Activated T-cell treated with anti-CD3 and anti-CD28 coated beads for 48 hours (primary cell): ENCODE results near the gene BBLN.

Source experiments
- DNase-seq: peaks from one replicate; pipeline ENCODE4 v3.0.0-alpha.2; 2020; ENCODE audit warnings: low read depth

Gene BBLN

DNA sequence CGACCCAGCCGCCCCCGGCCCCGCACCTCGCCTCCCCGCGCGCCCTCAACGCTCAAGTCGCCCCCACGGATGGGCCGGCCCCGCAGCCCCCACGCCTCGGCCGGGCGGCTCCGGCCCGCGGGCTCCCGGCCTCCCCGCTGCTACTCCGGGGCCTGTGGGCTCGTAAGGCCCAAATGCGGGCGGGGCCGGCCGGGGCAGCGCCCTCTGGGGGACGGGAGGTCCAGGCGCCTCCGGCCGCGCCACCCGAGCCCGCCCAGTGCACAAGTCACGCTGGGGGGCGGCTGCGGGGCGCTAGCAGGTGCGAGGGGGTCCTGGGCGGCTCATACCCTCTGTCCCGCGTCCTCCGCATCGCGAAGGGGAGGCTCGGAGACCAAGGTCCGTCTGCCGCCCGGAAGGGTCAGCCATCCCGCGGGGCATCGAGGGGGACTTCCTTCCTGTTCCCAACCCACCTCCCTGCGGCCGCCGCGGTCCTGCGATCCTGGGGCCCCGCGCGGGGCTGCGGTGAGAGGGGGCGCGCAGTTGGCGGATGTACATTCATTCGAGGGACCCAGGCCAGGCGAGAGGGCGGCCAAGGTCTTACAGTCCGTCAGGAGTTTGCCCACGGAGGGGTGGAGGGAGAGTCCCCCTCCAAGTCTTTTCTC, 31.5 kb downstream of the BBLN start, which contains the start of gene CIZ1:
Gene CIZ1 (minus strand): TSS at position 167 of the 641 bp plus-strand sequence. CDS start 715 bp downstream, outside the sequence.
- DNase-seq, result peak; percentile 71

GRCh38 chr9:128192601-128193371, 32.7 kb downstream of the BBLN start:
- peak; percentile 62 for DNase-seq

DNA sequence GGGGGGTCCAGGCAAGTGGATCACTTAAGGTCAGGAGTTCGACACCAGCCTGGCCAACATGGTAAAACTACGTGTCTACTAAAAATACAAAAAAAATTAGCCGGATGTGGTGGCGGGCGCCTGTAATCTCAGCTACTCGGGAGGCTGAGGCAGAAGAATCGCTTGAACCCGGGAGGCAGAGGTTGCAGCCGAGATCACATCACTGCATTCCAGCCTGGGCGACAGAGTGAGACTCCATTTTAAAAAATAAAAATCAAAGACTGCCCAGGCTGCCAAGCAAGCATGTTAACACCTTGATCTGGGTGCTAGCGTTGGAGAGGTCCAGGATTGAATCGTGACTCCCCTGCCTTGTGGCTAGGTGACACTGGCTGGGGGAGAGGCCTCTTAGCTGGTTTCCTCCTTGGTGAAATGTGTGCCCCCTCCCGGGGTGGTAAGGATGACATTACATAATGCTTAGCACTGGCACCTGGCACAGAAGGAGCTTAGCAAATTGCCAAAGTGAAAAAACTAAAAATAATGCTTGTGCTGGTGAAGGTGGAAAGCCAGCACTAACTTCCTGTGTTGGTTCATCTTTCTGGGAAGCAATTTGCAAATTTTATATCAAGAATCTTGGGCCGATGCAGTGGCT, 33.5 kb downstream of the BBLN start:
- no peak for DNase-seq

DNA sequence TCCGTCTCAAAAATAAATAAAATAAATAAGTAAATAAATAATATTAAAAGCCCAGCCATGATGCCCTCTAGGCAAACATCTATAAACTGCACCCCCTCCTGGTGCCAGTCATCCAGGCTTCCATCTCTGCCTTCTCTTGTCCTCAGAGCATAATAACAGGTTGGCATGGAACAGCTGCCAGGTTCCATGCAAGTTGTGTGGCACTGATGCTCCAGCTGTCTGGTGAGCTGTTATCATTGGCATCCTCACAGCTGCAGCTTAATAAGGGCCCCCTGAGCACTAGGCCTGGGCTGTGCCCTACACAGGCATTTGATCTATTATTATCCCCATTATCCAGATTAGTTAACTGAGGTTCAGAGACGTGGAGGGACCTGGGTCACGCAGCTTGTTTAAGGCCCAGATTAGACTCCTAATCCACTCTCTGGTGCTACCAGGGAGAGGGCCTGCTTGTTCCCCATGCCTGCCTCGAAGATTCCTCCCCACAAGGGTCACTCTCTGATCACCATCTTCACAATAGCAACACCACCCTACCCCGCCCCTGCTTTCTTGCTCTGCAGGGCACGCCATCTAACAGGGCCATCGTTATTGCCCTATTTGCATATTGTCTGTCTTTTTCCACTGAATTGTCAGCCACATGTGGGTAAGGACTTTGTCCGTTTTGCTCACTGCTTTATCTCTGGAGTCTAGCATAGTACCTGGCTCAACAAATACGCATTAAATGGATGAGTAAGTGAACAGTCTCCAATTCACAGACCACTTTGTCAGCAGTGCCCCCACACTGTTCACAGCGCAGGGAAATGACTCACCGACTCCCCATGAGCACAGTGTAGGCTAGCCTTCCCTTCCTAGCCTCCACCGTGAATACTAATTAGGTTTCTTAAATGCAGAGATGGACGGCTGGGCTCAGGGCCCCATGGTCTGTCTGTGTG, 41.6 kb downstream of the BBLN start:
- DNase-seq, result no peak

- DNase-seq, result no peak
Observed at GRCh38 chr9:128202648-128203023, 42.6 kb downstream of the BBLN start.

- peak; percentile 74 for DNase-seq
Observed at GRCh38 chr9:128203024-128203706, 43.1 kb downstream of the BBLN start, which contains the start of gene DNM1. Gene DNM1, plus strand, starts transcription at chr9:128203379. Its CDS starts 92 bp downstream, at chr9:128203471.

DNA sequence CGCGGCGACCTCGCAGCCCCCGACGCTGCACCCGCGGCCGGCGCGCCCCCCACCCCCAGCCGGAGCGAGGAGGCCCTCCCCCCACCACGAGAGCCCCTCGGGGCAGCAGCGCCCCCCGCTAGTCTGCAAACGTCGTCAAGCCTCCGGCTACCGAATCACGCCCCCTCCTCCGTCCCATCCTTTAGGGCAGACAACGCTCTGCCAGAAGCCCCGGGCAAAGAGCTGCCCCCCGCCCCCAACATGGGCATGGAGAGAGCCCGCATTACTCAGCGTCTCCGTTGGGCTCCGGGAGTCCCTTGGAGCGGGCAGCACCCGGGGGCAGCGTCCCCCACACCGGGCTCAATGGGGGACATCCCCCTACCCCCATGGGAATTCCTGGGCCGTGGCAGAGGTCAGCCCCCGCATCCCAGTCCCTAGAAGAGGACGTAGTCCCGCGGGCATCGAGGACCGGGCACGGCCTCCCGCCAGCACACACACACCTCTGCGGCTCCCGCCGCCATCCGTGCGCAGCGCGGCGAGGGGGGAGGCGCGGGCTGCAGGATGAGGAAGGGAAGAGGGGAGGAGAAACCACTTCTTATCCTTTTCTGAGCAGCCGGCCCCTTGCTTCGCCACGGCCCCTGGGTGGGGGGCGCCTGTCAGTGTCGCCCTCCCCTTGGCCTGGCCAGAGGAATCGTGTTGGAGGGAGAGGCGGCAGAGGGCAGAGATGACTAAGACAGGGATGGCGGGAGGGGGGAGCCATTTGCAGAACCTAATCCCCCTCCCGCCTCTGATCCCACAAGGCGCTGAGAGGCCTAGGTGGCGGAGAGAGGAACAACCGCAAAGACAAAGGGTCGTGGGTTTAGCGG, 43.9 kb downstream of the BBLN start:
- no peak for DNase-seq

GRCh38 chr9:128204858-128205257, 44.8 kb downstream of the BBLN start:
- DNase-seq, result no peak

DNA sequence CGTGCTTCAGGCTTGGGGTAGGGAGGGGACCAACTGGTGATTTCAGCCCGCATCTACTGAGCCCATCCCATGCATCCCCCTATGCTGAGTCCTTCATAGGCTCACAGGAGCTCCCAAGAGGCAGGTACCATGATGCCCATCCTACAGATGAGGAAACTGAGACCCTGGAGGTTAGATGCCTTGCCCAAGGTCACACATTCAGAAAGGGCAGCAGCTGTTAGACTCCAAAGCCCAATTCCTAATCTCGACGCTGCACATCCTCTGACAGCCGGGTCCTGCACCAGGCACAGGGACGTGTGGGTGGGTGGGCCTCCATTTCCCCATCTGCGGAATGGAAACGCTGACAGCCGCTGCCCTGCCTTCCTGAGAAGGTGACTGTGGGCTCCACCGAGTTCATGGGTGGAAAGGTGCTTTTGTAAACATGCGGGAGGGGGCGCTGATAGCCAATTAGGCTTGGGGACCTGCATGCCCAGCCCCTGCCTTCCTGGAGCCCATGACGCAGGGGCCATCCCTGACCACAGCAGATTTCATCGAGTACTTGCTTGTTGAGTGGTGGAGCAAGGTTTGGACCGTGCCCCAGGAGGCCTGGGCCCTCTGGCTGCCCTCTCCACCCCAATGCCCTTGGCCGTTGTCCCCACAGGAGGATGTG, 45.4 kb downstream of the BBLN start:
- DNase-seq, result no peak

GRCh38 chr9:128206484-128206883, 46.4 kb downstream of the BBLN start:
- DNase-seq, result no peak

DNA sequence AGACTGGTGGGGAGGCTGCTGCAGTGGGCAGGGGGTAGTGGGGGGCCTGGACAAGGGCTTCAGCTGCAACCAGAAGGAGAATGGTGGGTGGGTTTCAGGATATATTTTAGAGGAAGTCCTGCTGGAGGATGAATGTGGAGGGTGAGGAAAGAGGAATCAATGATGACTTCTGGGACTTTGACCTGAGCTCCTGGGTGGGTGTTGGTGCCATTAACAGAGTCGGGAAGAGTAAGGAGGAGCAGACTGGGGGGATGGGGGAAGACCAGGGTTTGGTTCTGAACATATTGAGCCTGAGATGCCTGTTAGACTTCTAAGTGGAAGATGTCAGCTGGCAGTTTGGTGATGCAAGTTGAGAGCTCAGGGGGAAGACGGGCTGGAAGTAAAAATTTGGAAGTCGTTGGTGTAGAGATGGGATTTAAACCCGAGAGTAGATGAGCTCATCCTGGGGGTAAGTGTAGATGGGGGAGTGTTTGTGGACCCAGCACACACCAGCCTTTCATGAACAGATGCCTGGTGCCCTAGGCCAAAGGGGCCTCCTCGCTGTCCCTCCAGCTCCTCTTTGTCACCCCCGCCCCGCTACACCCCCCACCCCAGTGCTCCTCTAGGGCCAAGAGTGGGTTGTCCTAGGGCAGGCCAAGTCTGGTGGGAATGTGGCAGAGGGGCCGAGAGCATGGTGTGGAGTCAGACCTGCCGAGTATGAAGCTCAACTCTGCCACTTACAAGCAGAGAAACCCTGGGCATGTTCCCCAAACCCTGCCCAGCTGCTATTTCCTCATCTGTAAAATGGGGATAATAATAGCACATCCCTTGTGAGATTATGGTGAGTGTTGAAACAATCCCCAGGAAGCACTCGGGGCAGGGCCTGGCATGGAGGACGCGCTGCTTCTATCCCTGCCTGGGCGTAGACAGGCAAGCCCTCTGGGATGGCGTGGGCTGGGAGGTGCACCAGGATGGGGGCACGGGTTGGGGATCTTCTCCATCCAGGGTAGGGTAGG, 47.1 kb downstream of the BBLN start:
- DNase-seq, result no peak

- no peak for DNase-seq
Observed at GRCh38 chr9:128208386-128208785, 48.3 kb downstream of the BBLN start.

GRCh38 chr9:128208946-128209669, 49.0 kb downstream of the BBLN start:
- no peak for DNase-seq

DNA sequence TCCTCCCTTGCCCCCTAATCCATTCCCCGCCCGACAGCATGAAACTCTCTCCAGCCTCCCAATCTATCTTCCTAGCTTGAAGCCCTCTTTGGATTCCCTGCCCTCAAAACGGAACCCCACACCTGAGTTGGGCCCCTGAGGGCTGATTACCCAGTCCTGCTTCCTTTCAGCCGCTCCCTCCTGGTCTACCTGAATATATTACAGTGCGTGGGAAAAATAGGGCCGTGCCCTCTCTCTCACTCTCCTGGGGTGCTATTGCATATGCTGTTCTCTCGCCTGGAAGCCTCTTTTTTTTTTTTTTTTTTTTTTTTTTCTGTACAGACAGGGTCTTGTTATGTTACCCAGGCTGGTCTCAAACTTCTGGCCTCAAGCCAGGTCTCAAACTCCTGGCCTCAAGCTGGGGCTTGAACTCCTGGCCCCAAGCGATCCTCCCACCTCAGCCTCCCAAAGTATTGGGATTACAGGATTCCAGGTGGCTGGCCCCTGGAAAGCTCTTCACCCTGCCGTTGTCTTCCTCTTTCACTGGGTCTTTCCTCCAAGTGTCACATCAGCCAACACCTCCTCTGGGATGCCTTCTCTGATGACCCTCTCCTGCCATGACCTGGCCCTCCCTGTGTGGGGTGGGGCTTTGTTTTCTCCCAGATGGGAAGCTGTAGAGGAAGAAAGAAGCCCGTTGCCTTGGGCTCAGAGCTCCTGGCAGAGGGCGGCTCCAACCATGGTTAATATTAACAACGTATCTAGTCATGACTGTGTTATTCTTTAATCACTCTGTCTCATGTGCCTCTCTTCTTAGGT, 51.3 kb downstream of the BBLN start:
- DNase-seq, result no peak

DNA sequence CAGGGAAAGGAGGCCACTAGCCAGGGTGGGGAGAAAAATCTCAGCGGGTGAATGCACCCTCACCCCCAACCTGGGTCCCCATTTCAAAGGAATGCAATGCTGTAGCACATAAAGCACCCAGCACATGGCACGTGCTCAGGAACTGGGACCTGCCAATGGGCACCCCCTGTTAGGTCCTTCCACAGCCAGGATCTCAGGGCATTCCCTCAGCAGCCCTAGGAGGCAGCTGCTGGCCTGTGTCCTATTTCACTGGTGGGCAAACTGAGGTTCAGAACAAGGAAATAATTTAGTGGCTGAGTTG, 51.9 kb downstream of the BBLN start:
- DNase-seq, result no peak
